ENCODE data around the gene PLD6. TPM values are rescaled to one million over a fixed set of nuclear protein-coding genes. Genes with fewer than 3 reads are reported as not detected.
A peak's percentile ranks its signal among the peaks of the same experiment; 100 is the strongest.

PLD6 gene
- total and polyA plus RNA-seq, 12 donors: 3.7 to 16.3 (median 7.9) TPM

DNA sequence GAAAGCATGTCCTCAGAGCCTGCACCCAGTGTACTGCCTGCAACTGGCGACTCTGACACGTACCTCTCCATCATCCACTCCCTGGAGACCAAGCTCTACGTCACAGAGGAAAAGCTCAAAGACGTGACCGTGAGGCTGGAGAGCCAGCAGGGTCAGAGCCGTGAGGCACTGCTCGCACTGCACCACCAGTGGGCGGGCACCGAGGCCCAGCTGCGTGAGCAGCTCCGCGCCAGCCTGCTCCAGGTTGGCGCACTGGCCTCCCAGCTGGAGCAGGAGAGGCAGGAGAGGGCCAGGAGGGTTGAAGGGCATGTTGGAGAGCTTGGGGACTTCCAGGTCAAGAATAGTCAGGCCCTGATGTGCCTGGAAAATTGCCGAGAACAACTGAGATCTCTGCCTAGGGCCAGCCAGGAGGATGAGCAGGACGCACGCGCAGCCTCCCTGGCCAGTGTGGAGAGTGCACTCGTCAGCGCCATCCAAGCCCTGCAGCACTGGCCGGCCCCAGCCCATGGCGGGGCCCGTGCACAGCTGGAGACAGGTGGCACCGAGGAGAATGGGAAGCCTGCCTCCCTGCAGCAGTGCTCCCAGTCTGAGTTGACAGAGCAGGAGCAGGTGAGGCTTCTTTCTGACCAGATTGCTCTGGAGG lies 40.3 kb downstream of the PLD6 start:
- H3K9me3 ChIP-seq: no peaks in the 10 kb centered on the region
- H3K27me3 ChIP-seq: no peaks in the 10 kb centered on the region
- WGBS, 2 donors: 90 to 93% methylated on average over 23 of the region's 23 CpGs
- no peak overlapping the region for H3K4me3 ChIP-seq
- H3K27ac ChIP-seq: no peak overlapping the region
- H3K36me3 ChIP-seq: peaks cover 0 to 100% (median 55%) of the 10 kb centered on the region in 9 donors
- ATAC-seq (peak in 1 of 8 donors; percentile 16), DNase-seq (no peak)
- H3K4me1 ChIP-seq: peaks cover 0 to 21% (median 11%) of the 10 kb centered on the region in 9 donors
- intact Hi-C loops (cut with DNase I): no loop called here
- no peak for TF ChIP-seq CTCF (IDR thresholded peaks at IDR 0.05)

DNA sequence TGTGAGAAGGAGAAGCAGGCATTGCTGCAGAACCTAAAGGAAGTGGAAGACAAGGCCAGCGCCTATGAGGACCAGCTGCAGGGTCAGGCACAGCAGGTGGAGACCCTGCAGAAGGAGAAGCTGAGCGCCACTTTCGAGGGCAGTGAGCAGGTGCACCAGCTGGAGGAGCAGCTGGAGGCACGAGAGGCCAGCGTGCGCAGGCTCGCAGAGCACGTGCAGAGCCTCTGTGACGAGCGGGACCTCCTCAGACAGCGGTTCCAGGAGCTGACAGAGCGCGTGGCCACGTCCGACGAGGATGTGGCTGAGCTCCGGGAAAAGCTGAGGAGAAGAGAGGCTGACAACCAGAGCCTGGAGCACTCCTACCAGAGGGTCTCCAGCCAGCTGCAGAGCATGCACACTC lies 41.5 kb downstream of the PLD6 start:
- H3K4me3 ChIP-seq: no peak overlapping the region
- H3K27me3 ChIP-seq: no peaks in the 10 kb centered on the region
- intact Hi-C loops (cut with DNase I): no loop called here
- H3K36me3 ChIP-seq: peaks cover 0 to 100% (median 64%) of the 10 kb centered on the region in 9 donors
- no peaks in the 10 kb centered on the region for H3K9me3 ChIP-seq
- WGBS, 2 donors: 93% methylated on average over 17 of the region's 17 CpGs
- H3K4me1 ChIP-seq: peaks cover 0 to 12% (median 4%) of the 10 kb centered on the region in 9 donors
- H3K27ac ChIP-seq: no peak overlapping the region
- no peak for ATAC-seq
- no peak for DNase-seq
- no peak for TF ChIP-seq CTCF (IDR thresholded peaks at IDR 0.05)

- Histone ChIP-seq H3K4me1 (peaks cover 0 to 12% (median 4%) of the 10 kb centered on the region in 9 donors), H3K27me3 (no peaks in the 10 kb centered on the region), H3K9me3 (no peaks in the 10 kb centered on the region), H3K36me3 (peaks cover 3 to 100% (median 69%) of the 10 kb centered on the region in 9 donors), H3K4me3 (no peak overlapping the region), H3K27ac (no peak overlapping the region)
- ATAC-seq (no peak), DNase-seq (no peak)
- TF ChIP-seq CTCF (IDR thresholded peaks at IDR 0.05): no peak
- intact Hi-C loops (cut with DNase I): no loop called here
- 95 to 97% methylated on average over 25 of the region's 25 CpGs for whole genome bisulfite sequencing, 2 donors
Observed at GRCh38 chr17:17164156-17164555, 42.0 kb downstream of the PLD6 start.

- DNase-seq: peak; percentile 18 to 28
- peak in 6 of 8 donors; percentile 30 to 79 (median 51) for ATAC-seq
- no peak for TF ChIP-seq CTCF (IDR thresholded peaks at IDR 0.05)
Observed at GRCh38 chr17:17161759-17162158, 44.4 kb downstream of the PLD6 start.

More at GRCh38 chr17:17161759-17162158, 44.4 kb downstream of the PLD6 start:
- Histone ChIP-seq H3K27me3 (no peaks in the 10 kb centered on the region), H3K4me1 (peaks cover 0 to 16% (median 4%) of the 10 kb centered on the region in 9 donors), H3K36me3 (peaks cover 8 to 100% (median 75%) of the 10 kb centered on the region in 9 donors), H3K27ac (no peak overlapping the region), H3K4me3 (no peak overlapping the region), H3K9me3 (no peaks in the 10 kb centered on the region)
- intact Hi-C loops (cut with DNase I): no loop called here
- 48 to 71% methylated on average over 4 of the region's 4 CpGs for WGBS, 2 donors

All from heart right ventricle (tissue), 16 donors.